Measurements from ENCODE around the gene NAA35. TPM values are rescaled to one million over a fixed set of nuclear protein-coding genes. Genes with fewer than 3 reads are reported as not detected.

Gene NAA35
- total RNA-seq, 1 donor from 2014 or later, result 35.7 TPM

DNA sequence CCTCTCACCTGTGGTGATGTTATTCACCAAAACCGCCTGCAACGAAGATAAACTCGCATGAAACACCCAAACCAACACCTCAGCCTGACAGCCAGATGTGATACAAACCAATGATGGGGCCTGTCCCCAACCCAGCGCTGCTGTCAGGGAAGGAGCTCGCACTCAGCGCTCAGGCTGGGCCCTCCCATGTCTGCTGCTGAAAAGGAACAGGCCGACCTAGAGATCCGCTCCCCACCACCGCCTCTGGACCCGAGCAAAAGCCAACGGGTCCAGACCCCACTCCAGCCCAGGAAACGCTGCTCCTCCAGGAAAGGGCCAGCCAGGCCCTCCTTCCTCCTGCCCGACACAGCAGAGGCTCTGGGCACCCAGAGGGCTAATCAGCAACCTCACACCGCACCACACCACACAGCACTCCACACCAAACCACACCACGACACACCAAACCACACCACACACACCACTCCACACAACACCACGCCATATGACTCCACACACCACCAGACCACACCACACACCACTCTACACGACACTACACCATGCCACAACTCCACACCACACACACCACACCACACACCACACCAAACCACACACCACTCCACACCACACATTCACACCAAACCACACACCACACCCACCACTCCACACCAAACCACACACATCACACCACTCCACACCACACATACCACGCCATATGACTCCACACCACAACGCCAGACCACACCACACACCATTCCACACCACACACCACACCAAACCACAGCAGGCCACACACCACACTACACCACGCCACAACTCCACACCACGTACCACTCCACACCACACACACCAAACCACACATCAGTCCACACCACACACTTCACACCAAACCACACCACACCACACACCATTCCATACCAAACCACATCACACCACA is 111.9 kb downstream of the NAA35 start:
- Mint-ChIP-seq H3K36me3 (peaks cover 32% of the 10 kb centered on the region), H3K4me3 (no peak overlapping the region)
- TF ChIP-seq, protein P1, sequence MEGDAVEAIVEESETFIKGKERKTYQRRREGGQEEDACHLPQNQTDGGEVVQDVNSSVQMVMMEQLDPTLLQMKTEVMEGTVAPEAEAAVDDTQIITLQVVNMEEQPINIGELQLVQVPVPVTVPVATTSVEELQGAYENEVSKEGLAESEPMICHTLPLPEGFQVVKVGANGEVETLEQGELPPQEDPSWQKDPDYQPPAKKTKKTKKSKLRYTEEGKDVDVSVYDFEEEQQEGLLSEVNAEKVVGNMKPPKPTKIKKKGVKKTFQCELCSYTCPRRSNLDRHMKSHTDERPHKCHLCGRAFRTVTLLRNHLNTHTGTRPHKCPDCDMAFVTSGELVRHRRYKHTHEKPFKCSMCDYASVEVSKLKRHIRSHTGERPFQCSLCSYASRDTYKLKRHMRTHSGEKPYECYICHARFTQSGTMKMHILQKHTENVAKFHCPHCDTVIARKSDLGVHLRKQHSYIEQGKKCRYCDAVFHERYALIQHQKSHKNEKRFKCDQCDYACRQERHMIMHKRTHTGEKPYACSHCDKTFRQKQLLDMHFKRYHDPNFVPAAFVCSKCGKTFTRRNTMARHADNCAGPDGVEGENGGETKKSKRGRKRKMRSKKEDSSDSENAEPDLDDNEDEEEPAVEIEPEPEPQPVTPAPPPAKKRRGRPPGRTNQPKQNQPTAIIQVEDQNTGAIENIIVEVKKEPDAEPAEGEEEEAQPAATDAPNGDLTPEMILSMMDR (conservative IDR thresholded peaks at IDR 0.05), result no peak

GRCh38 chr9:86054695-86055094 is 113.7 kb downstream of the NAA35 start:
- Mint-ChIP-seq H3K27ac (no peak overlapping the region), H3K4me1 (ENCODE audit: unreplicated experiment) (no peaks in the 10 kb centered on the region), H3K9me3 (no peaks in the 10 kb centered on the region), H3K36me3 (peaks cover 39% of the 10 kb centered on the region), H3K4me3 (no peak overlapping the region), H3K27me3 (no peaks in the 10 kb centered on the region)
- TF ChIP-seq, protein P1 (conservative IDR thresholded peaks at IDR 0.05), result no peak
- no peak for DNase-seq (ENCODE audit: extremely low spot score, unreplicated experiment)

More for the DNA sequence above, 111.9 kb downstream of the NAA35 start:
- Mint-ChIP-seq H3K9me3 (no peaks in the 10 kb centered on the region), H3K4me1 (ENCODE audit: unreplicated experiment) (no peaks in the 10 kb centered on the region), H3K27me3 (no peaks in the 10 kb centered on the region), H3K27ac (no peak overlapping the region)
- peak; percentile 56 for DNase-seq (ENCODE audit: extremely low spot score, unreplicated experiment)

DNA sequence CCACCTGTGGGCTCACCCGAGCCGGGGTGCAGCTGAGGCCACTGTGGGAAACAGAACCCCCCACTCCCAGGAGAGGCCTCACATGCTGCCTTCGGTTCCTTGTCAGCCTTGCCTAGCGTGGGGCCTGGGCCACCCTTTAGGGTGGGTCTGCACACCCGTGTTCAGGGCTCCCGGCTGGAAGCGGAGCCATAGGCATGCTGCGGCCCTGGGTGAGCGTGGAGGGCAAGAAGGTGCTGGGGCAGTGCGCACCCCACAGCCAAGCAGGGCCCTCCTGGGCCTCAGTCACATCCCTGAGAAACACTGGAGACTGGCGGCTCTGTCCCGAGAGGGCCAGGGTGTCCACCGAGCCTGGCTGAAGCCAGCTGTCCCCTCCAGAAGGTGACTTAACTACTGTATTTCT is 116.5 kb downstream of the NAA35 start:
- H3K27me3 Mint-ChIP-seq, result no peaks in the 10 kb centered on the region
- no peaks in the 10 kb centered on the region for H3K4me1 Mint-ChIP-seq (ENCODE audit: unreplicated experiment)
- peaks cover 22% of the 10 kb centered on the region for H3K36me3 Mint-ChIP-seq
- TF ChIP-seq, protein P1 (conservative IDR thresholded peaks at IDR 0.05), result no peak
- no peak overlapping the region for H3K4me3 Mint-ChIP-seq
- no peak for DNase-seq (ENCODE audit: extremely low spot score, unreplicated experiment)
- no peak overlapping the region for H3K27ac Mint-ChIP-seq
- no peaks in the 10 kb centered on the region for H3K9me3 Mint-ChIP-seq

DNA sequence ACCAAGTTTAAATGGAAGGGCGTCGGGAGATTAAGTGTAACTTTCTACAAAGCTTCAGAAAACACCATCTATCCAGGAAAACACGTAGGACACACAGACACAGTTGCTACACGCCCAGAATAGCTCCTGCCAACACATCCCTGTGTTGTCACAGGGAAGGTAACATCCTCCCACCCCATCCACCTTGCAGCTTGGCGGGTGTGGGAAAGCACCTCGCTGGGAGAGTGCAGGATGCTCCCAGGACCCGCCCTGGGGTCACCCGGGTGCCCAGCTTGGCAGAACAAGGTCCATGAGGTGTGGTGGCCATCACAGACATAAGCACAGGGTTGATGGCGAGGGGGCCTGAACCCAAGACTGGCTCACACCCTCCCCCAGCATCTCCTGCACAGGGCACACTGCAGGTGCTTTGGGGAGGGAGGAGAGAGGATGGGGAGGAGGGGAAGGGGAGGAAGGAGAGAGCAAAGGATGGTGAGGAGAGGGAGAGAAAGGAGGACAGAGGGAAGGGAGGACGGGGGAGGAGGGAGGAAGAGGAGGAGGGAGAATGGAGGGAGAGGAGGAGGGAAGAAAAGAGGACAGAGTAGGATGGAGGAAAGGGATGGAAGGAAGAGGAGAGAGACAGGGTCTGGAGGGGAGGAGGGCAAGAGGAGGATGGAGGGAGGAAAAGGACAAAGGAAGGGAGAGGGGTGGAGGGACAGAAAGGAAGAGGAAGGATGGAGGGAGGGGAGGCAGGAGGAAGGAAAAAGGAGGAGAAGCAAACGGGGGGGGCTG is 121.2 kb downstream of the NAA35 start:
- DNase-seq (ENCODE audit: extremely low spot score, unreplicated experiment), result no peak
- peaks cover 18% of the 10 kb centered on the region for H3K36me3 Mint-ChIP-seq
- H3K4me3 Mint-ChIP-seq, result no peak overlapping the region
- H3K9me3 Mint-ChIP-seq, result no peaks in the 10 kb centered on the region
- H3K4me1 Mint-ChIP-seq (ENCODE audit: unreplicated experiment), result peaks cover 6% of the 10 kb centered on the region
- TF ChIP-seq, protein P1 (conservative IDR thresholded peaks at IDR 0.05), result no peak
- H3K27me3 Mint-ChIP-seq, result no peaks in the 10 kb centered on the region
- H3K27ac Mint-ChIP-seq, result no peak overlapping the region

- TF ChIP-seq, protein P1 (conservative IDR thresholded peaks at IDR 0.05), result no peak
- no peak overlapping the region for H3K27ac Mint-ChIP-seq
- peaks cover 6% of the 10 kb centered on the region for H3K4me1 Mint-ChIP-seq (ENCODE audit: unreplicated experiment)
- no peaks in the 10 kb centered on the region for H3K9me3 Mint-ChIP-seq
- peak; percentile 8 for DNase-seq (ENCODE audit: extremely low spot score, unreplicated experiment)
- H3K4me3 Mint-ChIP-seq, result no peak overlapping the region
- H3K36me3 Mint-ChIP-seq, result peaks cover 21% of the 10 kb centered on the region
- no peaks in the 10 kb centered on the region for H3K27me3 Mint-ChIP-seq
Observed at GRCh38 chr9:86062845-86063693, 122.1 kb downstream of the NAA35 start.

Data from type B pancreatic cell (in vitro differentiated cells).